GM21717 (cell line): Measurements from ENCODE around the gene IQGAP3.

Experiments used
- ATAC-seq: cut with Tn5 transposase; IDR thresholded peaks from one replicate; pipeline ENCODE4 v1.9.1; 2021; ENCODE audit warnings: mild to moderate bottlenecking, moderate library complexity; ENCODE audit not compliant: unreplicated experiment

IQGAP3 gene

DNA sequence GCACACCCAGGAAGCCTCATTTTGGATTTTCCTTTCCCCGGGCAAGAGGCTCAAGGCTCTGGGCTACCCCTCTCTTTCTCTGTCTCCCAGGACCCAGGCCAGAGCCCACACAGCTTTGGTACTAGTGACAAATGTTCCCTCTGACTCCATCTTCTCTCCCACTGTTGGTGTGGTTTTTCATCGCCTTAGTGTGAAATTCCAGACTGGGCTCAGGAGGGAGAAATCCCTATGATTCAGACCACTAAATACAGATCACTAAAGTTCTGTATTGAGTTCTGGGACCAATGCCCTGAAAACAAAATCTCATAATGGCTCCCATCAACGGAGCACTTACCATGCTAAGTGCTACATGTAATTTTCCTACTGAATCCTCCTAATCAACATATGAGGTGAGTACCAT lies 26.1 kb downstream of the IQGAP3 start:
- no peak for ATAC-seq

DNA sequence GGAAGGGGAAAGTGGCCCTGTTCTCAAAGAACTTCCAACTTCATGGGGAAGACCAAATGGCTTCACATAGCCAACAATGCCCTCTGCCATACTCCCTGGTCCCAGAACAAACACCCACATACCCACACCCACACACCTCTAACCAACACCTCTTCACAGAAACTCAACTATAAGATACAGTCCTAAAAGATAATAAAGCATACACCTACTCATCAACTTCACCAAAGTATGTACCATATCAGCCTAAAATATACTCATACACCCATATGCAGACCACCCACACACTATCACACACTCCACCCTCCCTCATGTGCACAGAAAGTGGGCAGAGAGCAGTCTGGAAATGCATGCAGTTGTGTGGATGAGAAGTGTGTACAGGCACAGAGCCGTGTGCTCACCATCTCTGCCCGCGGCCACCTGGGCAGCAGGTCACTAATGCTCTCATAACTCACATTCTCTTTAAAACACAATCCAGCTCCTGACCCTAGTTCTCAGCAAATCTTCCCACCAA lies 27.7 kb downstream of the IQGAP3 start:
- ATAC-seq = no peak

DNA sequence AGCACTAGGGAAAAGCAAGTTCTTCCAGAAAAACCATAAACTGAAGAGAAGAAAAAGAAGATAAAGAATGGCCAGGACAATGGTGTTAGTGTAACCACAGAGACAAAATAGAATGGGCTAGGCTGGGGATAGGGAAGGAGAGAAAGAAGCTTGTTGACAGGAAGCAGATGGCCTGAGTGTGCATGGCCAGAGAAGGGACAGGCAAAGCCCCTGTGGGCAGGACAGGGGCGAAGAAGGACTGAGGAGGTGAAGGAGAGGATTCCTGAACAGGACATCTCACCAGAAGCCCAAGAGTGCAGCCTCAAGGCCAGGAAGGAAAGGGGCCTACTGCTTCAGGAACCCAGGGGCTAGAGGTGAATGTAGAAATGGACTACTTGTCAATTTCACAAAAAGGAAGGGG lies 29.3 kb downstream of the IQGAP3 start:
- ATAC-seq = no peak

DNA sequence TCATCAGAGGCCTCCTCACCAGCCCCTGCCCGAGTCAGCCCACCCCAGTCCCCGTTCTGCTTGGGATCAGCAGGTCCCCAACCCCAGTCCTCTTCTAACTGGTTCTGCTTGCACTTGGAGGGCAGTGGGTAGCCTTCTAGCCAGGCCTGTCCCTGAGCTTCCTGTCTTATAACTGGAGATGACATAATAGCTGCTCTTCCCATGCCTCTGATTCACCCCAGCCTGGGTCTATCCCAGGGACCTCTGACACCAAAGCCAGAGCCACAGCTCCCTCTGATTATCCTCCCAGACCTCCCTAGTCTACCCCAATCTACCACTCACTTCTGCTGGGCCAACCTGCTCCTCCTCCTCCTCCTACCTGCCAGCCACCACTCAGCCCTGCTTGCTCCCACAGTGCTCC lies 31.4 kb downstream of the IQGAP3 start:
- no peak for ATAC-seq

DNA sequence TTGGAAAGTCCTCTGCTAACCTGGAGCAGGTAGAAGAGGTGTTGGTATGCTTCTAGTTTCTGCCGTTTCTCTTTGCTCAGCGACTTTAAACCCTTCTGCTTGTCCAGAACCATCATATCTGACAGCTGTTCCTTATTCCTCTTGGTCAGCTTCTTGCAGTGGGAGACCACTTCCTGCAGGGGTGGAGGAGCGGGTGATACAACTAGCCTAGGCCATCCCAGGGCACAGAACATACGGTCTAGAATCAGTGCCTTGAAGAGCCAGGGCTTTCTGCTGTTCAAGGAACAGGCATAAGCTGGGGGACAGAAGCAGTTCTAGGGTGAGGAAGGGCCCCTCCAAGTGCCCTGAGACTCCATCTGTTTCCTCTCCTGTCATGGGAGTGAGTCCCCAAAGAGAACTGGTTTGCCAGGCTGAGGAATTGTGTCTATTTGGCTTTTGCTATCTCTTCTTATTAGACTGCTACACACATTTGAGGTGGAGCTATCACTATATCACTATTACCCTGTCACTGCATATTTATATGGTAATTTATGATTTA lies 32.5 kb downstream of the IQGAP3 start:
- ATAC-seq = no peak

DNA sequence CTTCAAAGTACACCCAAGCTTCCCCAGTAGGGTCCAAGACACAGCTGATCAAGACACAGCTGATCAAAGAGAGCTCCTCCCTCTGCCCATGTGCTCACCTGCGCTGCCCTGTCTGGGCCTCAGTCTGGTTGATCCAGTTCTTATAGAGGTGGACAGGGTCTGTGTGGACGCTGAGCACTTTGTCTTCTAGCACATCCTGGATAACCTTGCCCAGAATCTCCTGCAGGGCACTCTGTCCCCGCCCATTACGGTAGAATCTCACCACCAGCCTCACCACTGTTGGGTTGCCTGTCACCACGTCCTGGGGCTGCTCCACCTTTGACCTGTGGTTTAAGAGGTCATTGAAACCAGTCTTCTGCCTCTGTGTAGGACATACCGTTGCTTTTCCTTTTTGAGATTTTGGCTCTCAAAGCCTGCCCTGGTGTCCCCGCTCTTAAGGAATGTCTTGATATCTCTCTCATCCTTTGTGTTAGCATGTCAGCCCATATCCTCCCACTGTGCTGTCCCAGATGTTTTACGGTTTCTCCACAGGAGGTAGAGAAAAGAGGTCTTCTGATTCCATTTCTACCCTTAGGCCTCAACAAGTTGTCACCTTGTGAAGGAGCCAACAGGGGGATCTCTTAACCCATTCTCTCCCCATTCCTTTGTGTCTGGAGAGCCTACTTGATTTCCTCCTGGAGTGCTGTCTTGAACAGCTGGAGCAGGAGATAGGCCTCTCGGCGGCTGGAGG lies 33.5 kb downstream of the IQGAP3 start:
- ATAC-seq = no peak

DNA sequence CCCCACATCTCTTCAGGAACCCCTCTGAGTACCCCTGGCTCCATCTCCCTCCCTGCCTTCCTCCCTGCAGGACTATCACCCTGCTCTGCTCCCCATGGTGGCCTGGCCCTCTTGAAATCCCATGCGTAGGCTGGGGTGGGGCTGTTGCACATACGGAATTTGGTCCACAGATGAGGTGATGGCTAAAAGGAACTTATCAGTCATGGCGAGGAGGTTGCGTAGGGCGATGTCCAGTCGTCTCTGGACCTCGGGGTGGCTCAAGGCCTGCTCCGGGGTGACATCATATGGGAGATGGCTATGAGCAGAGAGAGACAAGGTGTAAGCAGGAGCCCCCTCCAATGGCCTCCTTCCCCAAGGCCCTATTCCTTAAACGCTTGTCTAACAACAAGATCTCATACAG lies 35.3 kb downstream of the IQGAP3 start:
- ATAC-seq = no peak

DNA sequence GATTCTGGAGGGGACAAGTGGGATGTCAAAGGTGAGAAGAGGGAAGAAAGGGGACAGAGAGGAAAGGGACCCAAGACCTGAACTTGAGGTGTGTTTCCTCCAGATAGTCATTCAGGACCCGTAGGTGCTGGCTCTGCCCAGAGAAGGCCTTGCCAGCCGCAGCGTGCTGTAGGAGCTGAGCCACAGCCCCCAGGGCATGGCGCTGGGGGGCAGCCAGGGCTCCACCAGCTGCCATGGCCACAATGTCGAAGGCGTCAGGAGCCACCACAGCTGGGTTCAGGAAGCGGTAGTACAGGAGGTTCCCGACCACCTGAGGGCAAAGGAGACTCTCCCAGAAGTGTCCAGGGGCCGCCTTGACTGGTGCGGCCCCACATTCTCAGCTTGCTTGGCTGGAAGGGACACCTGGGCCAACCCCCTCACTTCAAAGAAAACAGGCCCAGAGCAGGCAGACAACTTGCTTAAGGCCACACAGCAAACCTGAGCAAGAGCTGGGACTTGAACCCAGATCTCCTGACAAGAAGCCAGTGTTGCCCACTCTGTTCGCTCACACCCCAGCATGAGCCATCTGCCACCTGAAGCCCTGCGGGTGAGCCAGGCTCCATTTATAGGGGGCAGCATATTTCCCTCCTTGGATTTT lies 37.8 kb downstream of the IQGAP3 start:
- ATAC-seq = no peak

DNA sequence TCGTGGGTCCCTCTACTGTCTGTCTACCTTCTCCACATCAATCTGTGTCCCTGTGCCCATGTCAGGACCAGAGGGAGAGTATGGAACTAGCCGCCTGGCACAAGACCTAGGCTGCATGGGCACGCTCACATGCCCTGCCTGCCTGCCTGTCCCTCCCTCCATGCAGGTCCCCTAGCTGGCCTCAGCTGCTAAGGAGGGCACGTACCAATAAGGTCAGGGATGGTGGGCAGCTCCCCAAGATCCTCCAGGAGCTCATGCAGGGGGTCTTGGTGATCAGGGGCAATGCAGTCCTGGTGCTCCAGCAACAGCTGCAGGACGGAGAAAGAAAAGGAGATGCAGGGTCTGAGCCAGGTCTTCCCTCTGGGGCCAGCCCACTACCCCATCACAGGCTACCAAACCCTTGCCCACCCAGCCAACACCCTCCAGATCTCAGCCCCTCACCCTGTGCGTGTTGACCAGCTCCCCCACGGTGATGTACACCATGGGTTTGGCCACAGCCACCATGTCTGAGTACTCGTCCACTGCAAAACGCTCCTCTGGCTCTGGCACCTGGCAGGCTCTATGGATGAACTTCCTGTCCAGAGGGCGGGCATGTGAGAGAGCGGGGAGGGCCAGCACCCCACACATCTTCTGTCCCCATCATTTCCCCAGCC lies 38.7 kb downstream of the IQGAP3 start:
- no peak for ATAC-seq

DNA sequence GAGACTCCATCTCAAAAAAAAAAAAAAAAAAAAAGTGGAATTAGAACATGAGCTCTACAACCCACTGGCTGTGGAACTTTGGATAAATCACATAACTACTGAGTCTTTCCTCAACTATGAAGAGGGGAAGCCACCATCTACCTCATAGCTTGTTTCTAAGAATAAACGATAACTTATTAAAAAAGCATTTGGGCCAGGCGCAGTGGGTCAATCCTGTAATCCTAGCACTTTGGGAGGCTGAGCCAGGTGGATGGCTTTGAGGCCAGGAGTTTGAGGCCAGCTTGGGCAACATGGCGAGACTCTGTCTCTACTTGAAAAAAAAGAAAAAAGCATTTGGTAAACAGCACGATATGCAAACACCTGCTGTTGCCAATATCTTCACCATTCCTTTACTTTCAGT lies 40.0 kb downstream of the IQGAP3 start:
- ATAC-seq = no peak

DNA sequence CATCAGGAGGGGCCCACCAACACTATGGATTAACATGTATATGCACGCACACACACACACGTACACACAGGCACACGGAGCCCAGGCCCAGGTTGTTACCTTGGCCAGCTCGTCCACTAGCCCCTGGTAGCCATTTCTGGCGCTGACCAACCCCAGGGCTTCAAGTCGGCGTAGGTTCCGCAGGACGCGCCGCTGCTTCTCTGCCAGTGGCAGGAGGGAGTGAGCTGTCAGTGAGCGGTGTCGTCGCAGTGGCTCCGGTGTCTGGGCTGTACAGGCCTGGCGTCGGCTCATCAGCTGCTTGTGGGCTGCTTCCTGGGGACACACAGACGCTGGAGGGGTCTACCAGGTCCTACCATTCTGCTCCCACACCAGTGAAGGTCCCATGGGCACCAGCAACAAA lies 42.4 kb downstream of the IQGAP3 start:
- no peak for ATAC-seq

DNA sequence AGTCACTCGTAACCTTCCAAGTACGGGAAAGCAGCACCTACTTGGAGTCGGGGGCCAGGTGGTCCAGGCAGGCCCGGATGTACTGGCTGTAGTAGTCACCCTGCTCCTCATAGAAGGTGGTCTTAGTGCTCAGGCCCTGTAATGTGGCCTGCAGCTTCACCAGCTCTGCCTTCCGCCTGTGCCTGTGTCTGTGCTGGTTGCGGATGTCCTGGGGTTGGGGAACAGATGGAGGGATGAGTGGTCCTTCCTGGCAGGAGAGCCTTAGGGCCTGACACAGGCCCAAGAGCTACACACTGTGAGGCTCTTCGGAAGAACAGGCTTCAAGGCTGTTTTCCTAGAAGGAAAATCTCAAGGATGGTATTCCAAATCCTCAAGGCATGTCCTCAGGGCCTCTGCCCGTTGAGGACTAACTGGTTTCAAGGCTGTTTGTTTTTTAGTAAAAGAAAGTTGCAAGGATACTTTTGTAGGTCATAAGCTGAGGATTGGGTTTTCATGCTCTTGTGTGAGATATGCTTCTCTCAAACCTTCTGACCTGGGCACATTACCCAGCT lies 43.4 kb downstream of the IQGAP3 start:
- no peak for ATAC-seq

DNA sequence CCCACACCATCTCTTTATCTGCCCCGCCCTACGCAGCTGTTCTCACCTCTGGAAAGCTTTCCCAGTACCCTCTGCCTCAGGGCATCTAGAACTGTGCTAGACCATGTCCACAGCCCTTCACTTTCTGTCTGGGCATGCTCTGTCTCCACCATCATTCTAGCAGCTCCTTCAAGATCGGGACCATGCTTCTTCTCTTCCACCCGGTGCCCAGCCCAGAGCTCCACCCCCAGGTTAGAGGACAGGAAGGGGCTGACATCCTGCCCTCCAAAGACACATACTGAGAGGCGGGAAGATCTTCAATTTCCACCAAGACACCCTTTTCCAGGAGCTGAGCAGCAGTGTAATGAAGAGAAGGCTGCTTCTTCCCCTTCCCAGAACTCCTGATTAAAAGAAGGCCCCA lies 44.1 kb downstream of the IQGAP3 start:
- no peak for ATAC-seq

DNA sequence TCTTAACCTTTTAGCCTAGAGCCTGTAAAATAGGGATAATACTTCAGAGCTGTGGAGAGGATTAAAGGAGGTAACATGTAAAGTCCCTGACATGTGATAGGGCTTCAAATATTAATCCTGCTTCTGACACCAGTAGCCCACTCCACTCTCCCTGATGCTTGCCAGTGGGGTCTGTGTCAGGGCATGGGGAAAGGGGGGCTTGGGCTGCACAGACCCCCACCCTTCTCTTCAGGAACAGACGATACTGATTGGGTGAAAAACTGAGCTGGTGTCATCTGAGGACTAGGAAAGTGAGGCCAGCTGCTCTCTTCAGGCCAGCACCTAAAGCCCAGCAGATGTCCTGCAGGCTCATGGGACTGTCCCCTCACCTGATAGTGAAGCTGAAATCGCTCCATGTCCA lies 44.8 kb downstream of the IQGAP3 start:
- no peak for ATAC-seq

DNA sequence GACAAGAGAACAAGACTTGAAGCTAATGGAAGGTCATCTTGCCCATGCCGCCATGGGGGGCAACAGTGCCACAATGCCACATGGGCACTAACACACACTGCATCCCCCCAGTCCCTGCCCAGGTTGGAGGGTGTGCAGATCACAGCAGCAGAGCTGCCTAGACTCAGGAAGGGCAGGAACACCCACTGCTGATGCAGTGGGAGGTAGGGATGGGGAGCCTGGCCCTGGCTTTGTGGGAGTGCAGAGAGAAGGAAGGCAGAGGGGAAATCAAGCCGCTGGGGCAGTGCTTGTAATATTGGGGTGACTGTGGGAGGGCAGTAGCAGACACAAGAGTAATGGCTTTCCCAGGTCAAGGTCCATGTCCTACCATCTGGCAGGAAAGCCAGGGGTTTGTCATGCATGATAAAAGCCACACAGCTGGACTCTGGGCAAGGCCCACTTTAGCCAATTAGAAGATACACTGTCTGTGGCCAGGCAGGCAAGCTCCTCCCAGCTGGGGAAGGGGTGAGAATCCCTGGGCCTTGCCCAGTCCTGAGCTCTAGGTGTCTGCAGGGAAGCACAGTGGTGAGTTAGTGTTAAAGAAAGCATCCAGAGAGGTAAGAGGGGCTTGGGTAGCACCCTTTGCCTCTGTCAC lies 46.4 kb downstream of the IQGAP3 start:
- ATAC-seq = no peak

DNA sequence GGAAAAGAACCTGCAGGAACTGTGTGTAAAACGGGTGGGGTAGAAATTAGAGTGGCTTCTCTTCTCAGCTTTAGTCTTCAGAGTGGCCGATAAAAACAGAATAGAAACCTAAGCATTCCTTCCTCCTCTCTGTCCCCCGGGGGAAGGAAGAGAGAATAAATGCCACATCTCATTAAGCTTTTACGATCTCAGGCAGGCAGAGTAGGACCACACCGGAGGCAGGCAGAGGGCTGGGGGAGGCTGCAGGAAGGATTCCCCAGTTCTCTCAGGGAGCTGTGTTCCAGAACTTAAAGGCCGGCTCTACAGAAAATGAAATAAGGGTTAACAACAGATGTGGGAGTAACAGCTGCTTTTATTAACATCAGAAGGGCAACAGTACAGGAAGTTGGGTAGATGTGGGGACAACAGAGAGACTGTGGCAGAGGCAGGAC lies 47.3 kb downstream of the IQGAP3 start:
- ATAC-seq = no peak

DNA sequence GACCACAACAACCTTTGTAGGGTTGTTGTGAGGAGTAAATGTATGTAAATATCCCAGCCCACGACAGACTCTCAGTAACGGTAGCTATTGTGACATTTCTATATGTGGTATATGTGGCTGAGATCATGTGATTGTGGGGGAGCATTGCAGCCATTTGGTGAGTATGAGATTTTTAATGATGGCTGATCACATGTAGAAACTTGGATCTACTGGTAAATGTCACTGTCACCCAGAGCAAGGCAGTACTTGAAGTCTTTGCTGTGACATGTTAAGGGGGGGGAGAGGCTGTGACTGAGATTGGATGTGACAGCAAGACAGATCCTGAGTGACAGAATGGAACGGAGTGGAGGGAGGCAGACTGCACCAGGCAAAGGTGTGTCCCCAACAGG lies 47.9 kb downstream of the IQGAP3 start:
- ATAC-seq = no peak

DNA sequence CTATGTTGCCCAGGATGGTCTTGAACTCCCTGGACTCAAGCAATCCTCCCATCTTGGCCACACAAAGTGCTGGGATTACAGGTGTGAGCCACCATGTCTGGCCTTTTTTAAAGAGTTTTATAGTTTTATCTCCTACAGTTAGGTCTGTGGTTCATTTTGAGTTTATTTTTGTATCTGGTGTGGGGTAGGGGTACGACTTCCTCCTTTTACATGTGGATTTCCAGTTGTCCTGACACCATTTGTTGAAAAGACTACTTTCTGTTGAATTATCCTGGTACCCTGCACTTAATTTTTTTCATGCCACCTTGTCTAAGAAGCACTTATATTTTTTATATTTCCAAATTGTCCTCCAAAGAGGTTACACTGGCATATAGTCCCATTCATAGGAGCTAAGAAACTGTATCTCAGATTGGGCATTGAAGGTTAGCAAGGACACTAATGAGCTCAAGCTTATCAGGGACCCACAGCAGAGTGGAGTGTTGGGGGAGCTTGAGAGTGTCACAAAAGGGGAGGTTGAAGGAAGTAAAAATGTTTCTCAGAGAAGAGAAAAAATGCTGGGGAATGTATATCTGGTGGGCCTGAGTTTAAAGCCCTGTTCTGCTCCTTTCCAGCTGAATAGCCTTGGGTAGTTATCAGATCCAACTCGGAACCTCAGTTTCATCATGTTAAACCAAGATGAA lies 48.4 kb downstream of the IQGAP3 start:
- ATAC-seq = no peak

DNA sequence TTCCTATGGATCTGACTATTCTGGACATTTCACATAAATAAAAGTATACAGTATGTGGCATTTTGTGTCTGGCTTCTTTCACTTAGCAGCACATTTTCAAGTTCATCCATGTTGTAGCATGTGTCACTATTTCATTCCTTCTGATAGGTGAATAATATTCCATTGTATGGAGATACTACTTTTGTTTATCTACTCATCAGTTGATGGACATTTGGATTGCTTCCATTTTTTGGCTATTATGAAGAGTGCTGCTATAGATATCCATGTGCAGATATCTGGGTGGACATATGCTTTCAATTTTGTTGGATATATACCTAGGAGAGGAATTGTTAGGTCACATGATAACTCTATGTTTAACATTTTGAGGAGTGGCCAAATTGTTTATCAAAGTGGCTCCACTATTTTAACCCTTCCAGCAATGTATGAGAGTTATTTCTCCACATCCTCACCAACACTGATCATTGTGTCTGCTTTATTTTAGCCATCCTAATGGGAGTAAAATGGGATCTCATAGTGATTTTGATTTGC lies 49.9 kb downstream of the IQGAP3 start:
- ATAC-seq = no peak

DNA sequence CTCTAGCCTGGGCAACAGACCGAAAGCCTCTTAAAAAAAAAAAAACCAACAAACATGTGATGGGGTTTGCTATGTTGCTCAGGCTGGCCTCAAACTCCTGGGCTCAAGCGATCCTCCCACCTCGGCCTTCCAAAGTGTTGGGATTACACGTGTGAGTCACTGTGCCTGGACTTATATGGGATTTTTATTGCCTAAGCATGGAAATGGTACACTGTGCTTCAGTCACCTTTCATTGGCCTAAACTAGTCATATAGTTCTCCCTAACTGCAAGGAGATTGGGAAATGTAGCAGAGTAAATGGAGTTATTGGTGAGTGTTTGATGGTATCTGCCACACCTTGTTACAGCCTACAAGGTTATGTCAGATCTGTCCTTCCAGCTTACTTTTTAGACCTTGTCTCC lies 54.6 kb downstream of the IQGAP3 start:
- ATAC-seq = no peak
